ENCODE measurements around the gene MDM2. TPM values are rescaled to one million over a fixed set of nuclear protein-coding genes. Genes with fewer than 3 reads are reported as not detected.

MDM2 gene
- total and polyA plus RNA-seq, 3 donors from 2014 or later: 28.8 to 56.1 (median 40.6) TPM

- DNase-seq: no peak
- 91 to 97% methylated on average over 7 of the region's 7 CpGs for WGBS, 2 donors
- Histone ChIP-seq H3K36me3 (ENCODE audit: low read depth, missing control alignments) (no peaks in the 10 kb centered on the region), H3K4me1 (no peaks in the 10 kb centered on the region), H3K9me3 (no peaks in the 10 kb centered on the region), H3K27ac (no peak overlapping the region), H3K27me3 (no peaks in the 10 kb centered on the region), H3K4me3 (no peak overlapping the region)
- TF ChIP-seq, protein P1, sequence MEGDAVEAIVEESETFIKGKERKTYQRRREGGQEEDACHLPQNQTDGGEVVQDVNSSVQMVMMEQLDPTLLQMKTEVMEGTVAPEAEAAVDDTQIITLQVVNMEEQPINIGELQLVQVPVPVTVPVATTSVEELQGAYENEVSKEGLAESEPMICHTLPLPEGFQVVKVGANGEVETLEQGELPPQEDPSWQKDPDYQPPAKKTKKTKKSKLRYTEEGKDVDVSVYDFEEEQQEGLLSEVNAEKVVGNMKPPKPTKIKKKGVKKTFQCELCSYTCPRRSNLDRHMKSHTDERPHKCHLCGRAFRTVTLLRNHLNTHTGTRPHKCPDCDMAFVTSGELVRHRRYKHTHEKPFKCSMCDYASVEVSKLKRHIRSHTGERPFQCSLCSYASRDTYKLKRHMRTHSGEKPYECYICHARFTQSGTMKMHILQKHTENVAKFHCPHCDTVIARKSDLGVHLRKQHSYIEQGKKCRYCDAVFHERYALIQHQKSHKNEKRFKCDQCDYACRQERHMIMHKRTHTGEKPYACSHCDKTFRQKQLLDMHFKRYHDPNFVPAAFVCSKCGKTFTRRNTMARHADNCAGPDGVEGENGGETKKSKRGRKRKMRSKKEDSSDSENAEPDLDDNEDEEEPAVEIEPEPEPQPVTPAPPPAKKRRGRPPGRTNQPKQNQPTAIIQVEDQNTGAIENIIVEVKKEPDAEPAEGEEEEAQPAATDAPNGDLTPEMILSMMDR (IDR thresholded peaks at IDR 0.05): no peak
- intact Hi-C loops (cut with DNase I; ENCODE audit: low total_unique reads): no loop called here
Observed at GRCh38 chr12:68775121-68775630, 32.8 kb upstream of the MDM2 start.

DNA sequence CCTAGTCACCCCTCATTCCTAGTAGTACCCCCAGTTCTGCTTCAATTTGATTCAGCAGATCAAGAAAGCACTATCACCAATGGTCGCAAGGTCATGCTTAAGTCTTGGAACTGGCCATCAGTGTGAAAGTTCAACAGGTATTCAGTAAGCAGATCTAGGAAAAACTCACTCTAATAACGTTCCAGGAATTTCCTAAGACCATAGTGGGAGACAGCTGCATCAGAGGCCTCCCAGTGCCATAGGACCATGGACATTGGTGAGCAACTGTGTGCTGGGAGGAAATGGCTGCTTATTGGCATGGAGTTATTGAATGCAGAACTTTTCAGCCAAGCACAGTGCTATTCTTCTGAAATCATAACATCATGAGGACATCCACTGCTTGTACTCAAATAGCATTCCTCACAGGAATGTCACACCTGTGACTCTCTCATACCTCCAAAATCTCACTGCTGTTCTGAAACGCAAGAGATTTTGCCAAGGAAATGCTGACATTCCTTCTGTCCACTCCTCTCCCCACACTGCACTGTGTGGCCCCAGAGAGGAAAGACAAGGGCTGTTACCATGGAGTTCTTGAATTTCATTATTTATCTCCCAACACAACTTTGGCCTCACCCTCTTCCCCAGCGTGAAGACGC is 30.9 kb upstream of the MDM2 start:
- no peak for TF ChIP-seq POLR2A (IDR thresholded peaks at IDR 0.05)
- Histone ChIP-seq H3K4me3 (no peak overlapping the region), H3K36me3 (ENCODE audit: low read depth, missing control alignments) (no peaks in the 10 kb centered on the region), H3K27ac (no peak overlapping the region), H3K9me3 (no peaks in the 10 kb centered on the region), H3K4me1 (no peaks in the 10 kb centered on the region), H3K27me3 (no peaks in the 10 kb centered on the region)
- 84% methylated on average over 5 of the region's 5 CpGs for WGBS, 2 donors
- DNase-seq: no peak
- intact Hi-C loops (cut with DNase I; ENCODE audit: low total_unique reads): no loop called here

- Histone ChIP-seq H3K9me3 (no peaks in the 10 kb centered on the region), H3K27ac (no peak overlapping the region), H3K27me3 (no peaks in the 10 kb centered on the region), H3K4me3 (no peak overlapping the region), H3K4me1 (no peaks in the 10 kb centered on the region), H3K36me3 (ENCODE audit: low read depth, missing control alignments) (no peaks in the 10 kb centered on the region)
- no peak for TF ChIP-seq POLR2A (IDR thresholded peaks at IDR 0.05)
- intact Hi-C loops (cut with DNase I; ENCODE audit: low total_unique reads): no loop called here
- DNase-seq: no peak
Observed at GRCh38 chr12:68779280-68779679, 28.7 kb upstream of the MDM2 start.

GRCh38 chr12:68780731-68781130 is 27.2 kb upstream of the MDM2 start:
- Histone ChIP-seq H3K4me1 (no peaks in the 10 kb centered on the region), H3K27ac (no peak overlapping the region), H3K27me3 (no peaks in the 10 kb centered on the region), H3K9me3 (no peaks in the 10 kb centered on the region), H3K4me3 (no peak overlapping the region), H3K36me3 (ENCODE audit: low read depth, missing control alignments) (no peaks in the 10 kb centered on the region)
- DNase-seq: no peak
- TF ChIP-seq, protein P1 (IDR thresholded peaks at IDR 0.05): no peak
- no peak for TF ChIP-seq POLR2A (IDR thresholded peaks at IDR 0.05)
- intact Hi-C loops (cut with DNase I; ENCODE audit: low total_unique reads): no loop called here
- 93 to 97% methylated on average over 6 of the region's 6 CpGs for WGBS, 2 donors

- H3K4me3 ChIP-seq: no peak overlapping the region
- intact Hi-C loops (cut with DNase I; ENCODE audit: low total_unique reads): no loop called here
Observed at GRCh38 chr12:68781728-68782127, 26.2 kb upstream of the MDM2 start.

More at GRCh38 chr12:68781728-68782127, 26.2 kb upstream of the MDM2 start:
- H3K9me3 ChIP-seq: no peaks in the 10 kb centered on the region
- WGBS, 2 donors: 93 to 96% methylated on average over 6 of the region's 6 CpGs
- no peak overlapping the region for H3K27ac ChIP-seq
- H3K4me1 ChIP-seq: no peaks in the 10 kb centered on the region
- no peaks in the 10 kb centered on the region for H3K36me3 ChIP-seq (ENCODE audit: low read depth, missing control alignments)
- no peak for TF ChIP-seq POLR2A (IDR thresholded peaks at IDR 0.05)
- TF ChIP-seq, protein P1 (IDR thresholded peaks at IDR 0.05): no peak
- no peak for DNase-seq
- no peaks in the 10 kb centered on the region for H3K27me3 ChIP-seq
